H1 (cell line): Measurements from ENCODE around the gene GLTPD2. TPM values are rescaled to one million over a fixed set of nuclear protein-coding genes. Genes with fewer than 3 reads are reported as not detected.

Source experiments
- CTCF ChIA-PET: fragments of 300-600 bp; sonication (Branson Sonifier 250); formaldehyde crosslinking; loops from one replicate; lab custom pipeline; 2021; ENCODE audit not compliant: partially characterized antibody; lab: Charles Lee
- POLR2A ChIA-PET: fragments of 300-600 bp; sonication (Branson Sonifier 250); formaldehyde crosslinking; loops from one replicate; lab custom pipeline; 2021; ENCODE audit warnings: inconsistent platforms; ENCODE audit not compliant: partially characterized antibody; lab: Charles Lee
- DNase-seq, 2 experiments: peaks; one replicate each; pipeline versions ENCODE4 v3.0.0 to v3.0.0-alpha.2; 2010 to 2022; ENCODE audit warnings: low spot score in 2 of 2, low read depth in 1 of 2, mixed read lengths in 1 of 2
- FAIRE-seq: peaks from 2 replicates; lab custom pipeline; 2011; peaks lifted over from hg19 to GRCh38; lab: Jason Lieb, UNC
- H2AFZ ChIP-seq: 2 replicates; pipeline ENCODE4 v1.8.1; 2012; ENCODE audit warnings: low read length, inconsistent platforms
- H2AK5ac ChIP-seq: 2 replicates; pipeline ENCODE4 v1.6.1; 2013; ENCODE audit warnings: low read depth, low read length
- H2BK120ac ChIP-seq: replicated peaks from 2 replicates; pipeline ENCODE3; 2013; ENCODE audit warnings: low read depth, low read length, inconsistent platforms
- H2BK12ac ChIP-seq: 2 replicates; pipeline ENCODE4 v1.6.1; 2013; ENCODE audit warnings: low read depth, low read length
- H2BK15ac ChIP-seq: 2 replicates; pipeline ENCODE4 v1.6.1; 2013; ENCODE audit warnings: low read length
- H2BK20ac ChIP-seq: 2 replicates; pipeline ENCODE4 v1.6.1; 2013; ENCODE audit warnings: low read length
- H2BK5ac ChIP-seq: 2 replicates; pipeline ENCODE4 v1.6.1; 2013; ENCODE audit warnings: low read depth, low read length
- H3K14ac ChIP-seq: 2 replicates; pipeline ENCODE4 v1.6.1; 2013; ENCODE audit warnings: inconsistent platforms; ENCODE audit not compliant: insufficient read length
- H3K18ac ChIP-seq: 2 replicates; pipeline ENCODE4 v1.6.1; 2013; ENCODE audit warnings: low read length; ENCODE audit errors: extremely low read depth
- H3K23ac ChIP-seq: 2 replicates; pipeline ENCODE4 v1.6.1; 2013; ENCODE audit warnings: inconsistent platforms; ENCODE audit not compliant: insufficient read length
- H3K23me2 ChIP-seq: 2 replicates; pipeline ENCODE4 v1.6.1; 2013; ENCODE audit warnings: low read depth, low read length
- H3K27ac ChIP-seq: 2 replicates; pipeline ENCODE4 v1.6.1; 2011; ENCODE audit warnings: low read depth, low read length, inconsistent platforms
- H3K27me3 ChIP-seq, 4 experiments: replicated peaks in 1 of 4; 1 replicate in 1 of 4; 2 replicates in 3 of 4; pipeline versions ENCODE4 v1.6.1 to v1.8.1; 2011 to 2013; ENCODE audit warnings: low read length in 3 of 4, mild to moderate bottlenecking in 3 of 4, inconsistent platforms in 2 of 4, mixed read lengths in 2 of 4, moderate library complexity in 1 of 4; ENCODE audit not compliant: control insufficient read depth in 3 of 4, insufficient read depth in 3 of 4; ENCODE audit errors: extremely low read depth in 1 of 4
- H3K36me3 ChIP-seq, 4 experiments: 2 replicates each; pipeline versions ENCODE4 v1.6.1 to v1.8.1; 2011 to 2013; ENCODE audit warnings: mild to moderate bottlenecking in 4 of 4, low read length in 3 of 4, moderate library complexity in 2 of 4, control low read depth in 1 of 4, inconsistent platforms in 1 of 4; ENCODE audit not compliant: insufficient read depth in 4 of 4, control insufficient read depth in 2 of 4
- H3K4ac ChIP-seq: replicated peaks from 2 replicates; pipeline ENCODE3; 2013; ENCODE audit warnings: low read length, low read depth, mixed read lengths, inconsistent platforms; ENCODE audit not compliant: insufficient read length
- H3K4me1 ChIP-seq, 4 experiments: replicated peaks in 1 of 4; 1 replicate in 1 of 4; 2 replicates in 3 of 4; pipeline versions ENCODE4 v1.6.1 to v1.8.1; 2011 to 2013; ENCODE audit warnings: low read length in 3 of 4, inconsistent platforms in 2 of 4, mixed read lengths in 1 of 4; ENCODE audit not compliant: insufficient read depth in 4 of 4, control insufficient read depth in 3 of 4
- H3K4me2 ChIP-seq, 2 experiments: 2 replicates each; pipeline versions ENCODE4 v1.6.1 to v1.8.1; 2011 to 2013; ENCODE audit warnings: low read depth in 2 of 2, low read length in 2 of 2, control low read depth in 1 of 2, inconsistent platforms in 1 of 2, mild to moderate bottlenecking in 1 of 2; ENCODE audit not compliant: insufficient read depth in 1 of 2
- H3K4me3 ChIP-seq, 4 experiments: fragments of 200-600, 300-600 bp in 1 of 4; sonication (generic), shearing (Covaris generic), sonication (Bioruptor Twin) in 1 of 4; 2 replicates each; pipeline versions ENCODE4 v1.5.1 to v1.8.1; 2011 to 2016; ENCODE audit warnings: low read length in 4 of 4, low read depth in 3 of 4, control low read depth in 2 of 4, inconsistent platforms in 2 of 4, mild to moderate bottlenecking in 2 of 4, mixed read lengths in 1 of 4, moderate library complexity in 1 of 4; ENCODE audit not compliant: insufficient read depth in 2 of 4; ENCODE audit errors: extremely low read depth in 1 of 4
- H3K56ac ChIP-seq: replicated peaks from 2 replicates; pipeline ENCODE3; 2013; ENCODE audit warnings: low read depth, mild to moderate bottlenecking, mixed read lengths, low read length, inconsistent platforms; ENCODE audit not compliant: insufficient read length
- H3K79me1 ChIP-seq: 2 replicates; pipeline ENCODE4 v1.6.1; 2013; ENCODE audit warnings: low read depth, low read length, control low read depth
- H3K79me2 ChIP-seq, 2 experiments: 2 replicates each; pipeline versions ENCODE4 v1.6.1 to v1.8.1; 2012 to 2013; ENCODE audit warnings: low read length in 2 of 2, mild to moderate bottlenecking in 2 of 2, inconsistent platforms in 1 of 2; ENCODE audit not compliant: insufficient read depth in 2 of 2, control insufficient read depth in 1 of 2
- H3K9ac ChIP-seq, 4 experiments: replicated peaks in 1 of 4; 1 replicate in 1 of 4; 2 replicates in 3 of 4; pipeline versions ENCODE4 v1.6.1 to v1.8.1; 2011 to 2013; ENCODE audit warnings: low read depth in 3 of 4, low read length in 3 of 4, control low read depth in 2 of 4, mild to moderate bottlenecking in 2 of 4, moderate library complexity in 2 of 4, inconsistent platforms in 1 of 4; ENCODE audit errors: extremely low read depth in 1 of 4
- H3K9me3 ChIP-seq, 2 experiments: 2 replicates each; pipeline versions ENCODE4 v1.6.1 to v1.8.1; 2012 to 2013; ENCODE audit warnings: mild to moderate bottlenecking in 2 of 2, moderate library complexity in 2 of 2, control low read depth in 1 of 2, inconsistent platforms in 1 of 2, low read depth in 1 of 2, low read length in 1 of 2, mixed read lengths in 1 of 2; ENCODE audit not compliant: insufficient read depth in 2 of 2
- H4K20me1 ChIP-seq, 2 experiments: replicated peaks in 1 of 2; 2 replicates each; pipeline versions ENCODE3 to v1.8.1; 2011 to 2013; ENCODE audit warnings: inconsistent platforms in 2 of 2, low read length in 2 of 2, mild to moderate bottlenecking in 1 of 2; ENCODE audit not compliant: insufficient read depth in 2 of 2, control insufficient read depth in 1 of 2
- H4K5ac ChIP-seq: 2 replicates; pipeline ENCODE4 v1.6.1; 2013; ENCODE audit warnings: low read length, low read depth, mixed read lengths, inconsistent platforms; ENCODE audit not compliant: insufficient read length
- H4K8ac ChIP-seq: 2 replicates; pipeline ENCODE4 v1.8.0; 2013; ENCODE audit warnings: mild to moderate bottlenecking, moderate library complexity, low read length, inconsistent platforms; ENCODE audit not compliant: insufficient read depth; ENCODE audit errors: extremely low read depth
- H4K91ac ChIP-seq: replicated peaks from 2 replicates; pipeline ENCODE3; 2013; ENCODE audit warnings: low read length, mixed read lengths, inconsistent platforms; ENCODE audit not compliant: insufficient read length
- ATF3 ChIP-seq: IDR thresholded peaks from 2 replicates; pipeline ENCODE4 v1.6.1; 2011; ENCODE audit warnings: low read depth, mild to moderate bottlenecking, low read length; ENCODE audit not compliant: insufficient read depth
- BRCA1 ChIP-seq: IDR thresholded peaks from 2 replicates; pipeline ENCODE4 v1.6.1; 2012; ENCODE audit warnings: low read depth, low read length, improper control_type of control experiment
- CTBP2 ChIP-seq: IDR thresholded peaks from 2 replicates; pipeline ENCODE4 v1.7.0; 2011; ENCODE audit warnings: borderline replicate concordance, mild to moderate bottlenecking, moderate library complexity, mixed read lengths, low read length; ENCODE audit not compliant: insufficient read depth, insufficient read length
- EP300 ChIP-seq, 2 experiments: IDR thresholded peaks; 1 replicate in 1 of 2; 2 replicates in 1 of 2; pipeline ENCODE4 v1.6.1; 2011 to 2012; ENCODE audit warnings: low read depth in 2 of 2, low read length in 2 of 2, mild to moderate bottlenecking in 2 of 2, borderline replicate concordance in 1 of 2, inconsistent platforms in 1 of 2, moderate library complexity in 1 of 2
- GABPA ChIP-seq: IDR thresholded peaks from 2 replicates; pipeline ENCODE4 v1.6.1; 2011; ENCODE audit warnings: mild to moderate bottlenecking, low read length, moderate library complexity, borderline replicate concordance; ENCODE audit not compliant: insufficient read depth
- HDAC6 ChIP-seq: IDR thresholded peaks from one replicate; pipeline ENCODE4 v1.7.1; 2012; ENCODE audit warnings: low read depth, mild to moderate bottlenecking, inconsistent platforms, low read length, moderate library complexity
- KDM4A ChIP-seq: IDR thresholded peaks from one replicate; pipeline ENCODE4 v1.7.1; 2012; ENCODE audit warnings: low read depth, mild to moderate bottlenecking, moderate library complexity, low read length, inconsistent platforms; ENCODE audit not compliant: severe bottlenecking
- POLR2A ChIP-seq, 2 experiments: IDR thresholded peaks; 1 replicate in 1 of 2; 2 replicates in 1 of 2; pipeline ENCODE4 v1.6.1; 2011; ENCODE audit warnings: low read depth in 2 of 2, low read length in 2 of 2, mild to moderate bottlenecking in 2 of 2; ENCODE audit errors: control extremely low read depth in 1 of 2
- POU5F1 ChIP-seq: IDR thresholded peaks from 2 replicates; pipeline ENCODE4 v1.6.1; 2011; ENCODE audit warnings: low read depth, mild to moderate bottlenecking, low read length, moderate library complexity
- RAD21 ChIP-seq, 2 experiments: IDR thresholded peaks in 1 of 2; conservative IDR thresholded peaks in 1 of 2; 2 replicates each; pipeline ENCODE4 v1.6.1; 2011; ENCODE audit warnings: low read depth in 2 of 2, low read length in 2 of 2, improper control_type of control experiment in 1 of 2, inconsistent platforms in 1 of 2, mild to moderate bottlenecking in 1 of 2, moderate library complexity in 1 of 2
- SP2 ChIP-seq: IDR thresholded peaks from 2 replicates; pipeline ENCODE4 v1.6.1; 2012; ENCODE audit warnings: mild to moderate bottlenecking, low read length, inconsistent platforms
- TAF7 ChIP-seq: optimal IDR thresholded peaks from 2 replicates; pipeline ENCODE3; 2011; ENCODE audit warnings: low read depth, mild to moderate bottlenecking, inconsistent platforms, low read length, moderate library complexity, borderline replicate concordance
- TBP ChIP-seq: IDR thresholded peaks from 2 replicates; pipeline ENCODE4 v1.6.1; 2011; ENCODE audit warnings: low read depth, low read length, improper control_type of control experiment
- WGBS, 2 experiments: shearing (Covaris generic) in 1 of 2; methylation state at CpG; one replicate each; pipeline versions ENCODE4 v1.1.6 to v1.1.7; 2013 to 2015; ENCODE audit warnings: low lambda C conversion rate in 2 of 2, mixed read lengths in 2 of 2, inconsistent platforms in 1 of 2, low coverage in 1 of 2, missing lambda C conversion rate in 1 of 2; ENCODE audit not compliant: insufficient replicate concordance in 2 of 2, insufficient coverage in 1 of 2, insufficient read length in 1 of 2; ENCODE audit errors: extremely low coverage in 1 of 2, missing lambda C conversion rate in 1 of 2; 5-methylcytosine and 5-hydroxymethylcytosine counted together
- polyA plus RNA-seq, 7 experiments: library from polyadenylated mRNA; depleted of rRNA in 3 of 7; stranded (reverse) in 5 of 7; unstranded in 2 of 7; fragments of >200 nt in 5 of 7; fragments of 200-250 nt in 2 of 7; gene quantifications; 1 replicate in 5 of 7; 2 replicates in 1 of 7; 4 replicates in 1 of 7; pipeline versions ENCODE4 v1.2.1 to v1.2.3, GENCODE V29; 2011 to 2013; ENCODE audit warnings: missing spikeins in 2 of 7, mixed read lengths in 2 of 7
- total RNA-seq: library from RNA; stranded (reverse); fragmentation: NEBNext Ultra II Directional; extraction: Animal tissue kit (Norgen Biotek cat#: 25700); gene quantifications from 2 replicates; pipeline ENCODE4 v1.2.1, GENCODE V29; 2021

Gene GLTPD2
- total and polyA plus RNA-seq, 2 of the 8 experiments (the other 6 are each of a cell fraction or from before 2014, with no cell fraction given): not detected

DNA sequence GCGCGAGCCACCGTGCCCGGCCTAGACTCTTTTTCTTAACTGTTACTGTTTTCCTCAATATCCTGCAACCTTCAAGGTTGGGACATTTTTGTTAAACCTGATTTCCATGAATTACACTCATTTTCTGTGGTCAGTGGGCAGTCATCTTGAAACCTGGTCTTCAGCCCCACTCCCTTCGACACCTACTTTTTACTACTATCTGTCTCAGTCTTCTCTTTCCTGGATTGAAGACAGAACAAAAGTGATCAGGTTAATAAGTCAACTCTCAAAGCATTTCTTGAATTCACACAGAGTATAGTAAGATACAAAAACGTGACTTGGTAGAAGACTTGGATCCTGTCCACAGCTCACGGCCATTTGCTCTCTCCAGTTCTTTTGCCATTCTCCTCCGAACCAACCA is 50.5 kb downstream of the GLTPD2 start:
- Histone ChIP-seq H2BK5ac (no peak overlapping the region), H2BK15ac (no peak overlapping the region), H2BK120ac (no peak overlapping the region), H3K79me1 (peaks cover 10% of the 10 kb centered on the region), H2AK5ac (no peak overlapping the region), H3K79me2 (peaks cover 0 to 82% of the 10 kb centered on the region in 2 experiments; a peak in 3 of 4 replicates), H3K27ac (no peak overlapping the region), H3K23ac (no peak overlapping the region), H2AFZ (no peak overlapping the region), H3K36me3 (peaks cover 0 to 7% (median under 1%) of the 10 kb centered on the region in 4 experiments; a peak in 1 of 8 replicates), H3K4me2 (no peak overlapping the region), H3K18ac (no peak overlapping the region), H3K9me3 (no peaks in the 10 kb centered on the region), H4K5ac (no peak overlapping the region), H4K8ac (no peak overlapping the region), H4K91ac (no peak overlapping the region), H3K27me3 (no peaks in the 10 kb centered on the region), H2BK20ac (no peak overlapping the region), H3K23me2 (peaks cover under 1% of the 10 kb centered on the region; the same call in 1 of the 2 replicates), H3K4me3 (no peak overlapping the region), H3K4ac (no peak overlapping the region), H4K20me1 (peaks cover 0 to 8% of the 10 kb centered on the region in 2 experiments), H3K14ac (no peak overlapping the region), H3K4me1 (peaks cover 0 to 9% (median 6%) of the 10 kb centered on the region in 4 experiments; a peak in 6 of 7 replicates), H3K9ac (no peak overlapping the region), H3K56ac (no peak overlapping the region), H2BK12ac (no peak overlapping the region)
- ChIA-PET CTCF (interaction anchor here (1.4 kb wide), 1 partner anchor 16 kb away, joined by 5 read pairs; no protein-coding TSS in a partner anchor), POLR2A (interaction anchor here (0.9 to 1.4 kb wide), 2 partner anchors 10 to 98 kb away, joined by 3 to 4 read pairs; no protein-coding TSS in a partner anchor)
- FAIRE-seq (no peak), DNase-seq (no peak)
- 94% methylated on average over 8 of the region's 8 CpGs; no CpG with 5 or more reads in 1 of the 2 experiments for WGBS, 2 experiments
- no peak for TF ChIP-seq POU5F1
- no peak for TF ChIP-seq ATF3
- TF ChIP-seq RAD21 (IDR thresholded peaks at IDR 0.05 in 1 of 2, conservative IDR thresholded peaks at IDR 0.05 in 1 of 2; ENCODE audit: low read depth in 2 of 2, low read length in 2 of 2): no peak
- no peak for TF ChIP-seq TAF7
- TF ChIP-seq SP2: no peak
- no peak for TF ChIP-seq HDAC6
- TF ChIP-seq EP300 (IDR thresholded peaks at IDR 0.05; ENCODE audit: borderline replicate concordance in 1 of 2, low read depth in 2 of 2, low read length in 2 of 2): no peak
- no peak for TF ChIP-seq GABPA
- TF ChIP-seq BRCA1: no peak
- TF ChIP-seq POLR2A (IDR thresholded peaks at IDR 0.05; ENCODE audit: control extremely low read depth in 1 of 2, low read depth in 2 of 2, low read length in 2 of 2): no peak
- TF ChIP-seq KDM4A: no peak
- TF ChIP-seq TBP: no peak
- no peak for TF ChIP-seq CTBP2
